Stimulated activated CD8-positive, alpha-beta memory T cell treated with anti-CD3 and anti-CD28 coated beads, Interleukin-7, amount 100 ng/mL, for 48 hours (primary cell): ENCODE results near the gene FGF1.

Experiments
- DNase-seq, 2 donors: peaks; one replicate each; pipeline ENCODE4 v3.0.0-alpha.2; 2020; ENCODE audit warnings: low read depth in 1 of 2; ENCODE audit errors: extremely low read depth in 1 of 2

Gene FGF1

GRCh38 chr5:142685418-142686209 is at the start of gene FGF1:
TSS of gene FGF1 (minus strand) at chr5:142686090. CDS start at chr5:142614127, 71,963 bp downstream.
- no peak for DNase-seq

DNA sequence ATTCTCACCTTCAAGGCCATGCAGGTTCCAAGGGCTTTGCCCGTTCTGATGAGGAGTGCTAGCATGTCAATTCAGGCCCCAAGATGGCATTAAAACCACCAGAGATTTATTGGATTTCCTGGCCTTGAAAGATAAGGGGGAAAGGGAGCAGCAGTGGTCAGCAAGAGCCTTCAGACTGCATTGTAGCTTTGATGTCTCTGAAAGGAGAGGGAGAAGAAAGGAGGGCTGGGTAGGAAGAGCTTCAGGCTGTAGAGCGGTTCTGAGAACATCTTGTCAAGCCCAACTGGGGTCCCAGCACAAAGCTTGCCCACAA is 41.8 kb upstream of the FGF1 start:
- DNase-seq = no peak

DNA sequence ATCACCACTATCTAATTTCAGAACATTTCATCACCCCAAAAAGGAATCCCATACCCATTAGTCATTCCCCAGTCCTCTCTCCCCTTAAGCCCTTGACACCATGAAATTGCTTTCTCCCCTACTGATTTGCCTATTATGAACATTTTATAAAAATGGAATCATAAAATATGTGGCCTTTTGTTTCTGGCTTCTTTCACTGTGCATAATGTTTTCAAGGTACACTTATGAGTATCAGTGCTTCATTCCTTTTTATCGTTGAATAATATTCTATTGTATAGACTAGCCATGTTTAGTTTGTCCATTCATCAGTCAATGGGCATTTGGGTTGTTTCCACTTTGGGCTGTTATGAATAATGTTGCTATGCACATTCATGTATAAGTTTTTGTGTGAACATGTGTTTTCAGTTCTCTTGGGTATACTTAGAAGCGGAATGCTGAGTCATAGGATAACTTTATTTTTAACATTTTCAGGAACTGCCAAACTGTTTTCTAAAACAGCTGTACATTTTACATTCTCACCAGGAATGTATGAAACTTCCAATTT is 40.4 kb upstream of the FGF1 start:
- DNase-seq = no peak

GRCh38 chr5:142725231-142726187 is 39.6 kb upstream of the FGF1 start:
- no peak for DNase-seq

DNA sequence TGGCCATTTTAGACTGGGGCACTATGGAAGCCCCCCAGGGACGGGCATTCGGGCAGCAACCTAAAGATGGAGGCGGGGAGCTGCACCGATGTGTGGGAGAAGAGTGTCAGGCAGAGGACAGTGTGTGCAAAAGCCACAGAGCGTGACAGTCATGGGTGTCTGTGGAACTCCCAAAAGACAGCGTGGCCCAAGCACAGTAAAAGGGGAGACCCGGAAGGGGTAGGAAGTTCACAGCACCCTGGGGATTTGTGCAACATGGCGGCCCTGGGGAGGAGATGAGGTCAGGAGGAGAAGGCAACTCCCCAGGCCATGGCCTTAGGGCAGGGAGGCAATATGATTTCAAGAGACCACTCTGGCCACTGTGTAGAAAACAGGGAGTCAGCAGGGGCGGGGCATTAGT is 38.9 kb upstream of the FGF1 start:
- no peak for DNase-seq

- no peak for DNase-seq
These were observed 37.0 kb upstream of the FGF1 start for GRCh38 chr5:142722896-142723295.

DNA sequence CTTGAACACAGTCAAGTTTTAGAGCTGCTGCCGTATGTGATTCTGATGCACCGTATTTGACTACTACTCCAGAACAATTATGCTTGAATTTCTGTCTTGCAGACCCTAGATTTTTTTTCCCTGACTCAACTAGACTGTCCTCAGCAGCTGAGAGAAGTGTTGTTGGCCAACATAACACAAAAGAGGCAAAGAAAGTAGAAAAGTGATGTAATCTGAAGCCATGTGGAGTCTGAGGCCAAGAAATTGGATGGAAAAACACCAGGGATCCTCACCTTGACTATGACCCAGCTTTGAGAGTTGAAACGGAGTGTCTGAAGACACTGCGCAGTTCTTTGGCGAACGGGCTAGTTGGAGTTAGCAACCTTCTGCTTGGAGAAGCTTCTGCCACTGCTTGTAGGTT is 36.3 kb upstream of the FGF1 start:
- no peak for DNase-seq

GRCh38 chr5:142720641-142721271 is 34.9 kb upstream of the FGF1 start:
- DNase-seq = no peak

- DNase-seq = no peak
These were observed 34.0 kb upstream of the FGF1 start for GRCh38 chr5:142719836-142720370.

- DNase-seq = no peak
These were observed 31.8 kb upstream of the FGF1 start for GRCh38 chr5:142717582-142718215.

- DNase-seq = peak in 1 of 2 donors; percentile 15
These were observed 31.1 kb upstream of the FGF1 start for GRCh38 chr5:142716963-142717362.

DNA sequence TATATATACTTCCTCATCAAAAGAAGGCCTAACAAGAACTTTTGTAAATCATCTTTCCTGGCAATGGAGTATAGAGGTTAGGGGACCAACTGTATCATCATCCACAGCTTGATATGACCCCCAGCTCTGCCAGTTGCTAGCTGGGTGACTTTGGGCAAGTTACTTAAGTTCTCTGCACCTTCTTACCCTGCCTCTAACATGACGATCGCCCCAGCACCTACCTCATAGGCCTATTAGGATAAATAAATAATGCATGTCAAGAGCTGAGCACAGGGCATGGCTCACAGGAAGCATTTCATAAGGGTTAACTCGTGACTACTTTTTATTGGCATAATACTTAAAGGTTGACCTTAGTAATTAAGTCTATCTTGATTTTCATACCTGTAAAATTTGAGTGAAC is 29.4 kb upstream of the FGF1 start:
- DNase-seq = no peak

- DNase-seq = peak; percentile 73 to 75
These were observed 27.3 kb upstream of the FGF1 start for GRCh38 chr5:142713121-142713706.

DNA sequence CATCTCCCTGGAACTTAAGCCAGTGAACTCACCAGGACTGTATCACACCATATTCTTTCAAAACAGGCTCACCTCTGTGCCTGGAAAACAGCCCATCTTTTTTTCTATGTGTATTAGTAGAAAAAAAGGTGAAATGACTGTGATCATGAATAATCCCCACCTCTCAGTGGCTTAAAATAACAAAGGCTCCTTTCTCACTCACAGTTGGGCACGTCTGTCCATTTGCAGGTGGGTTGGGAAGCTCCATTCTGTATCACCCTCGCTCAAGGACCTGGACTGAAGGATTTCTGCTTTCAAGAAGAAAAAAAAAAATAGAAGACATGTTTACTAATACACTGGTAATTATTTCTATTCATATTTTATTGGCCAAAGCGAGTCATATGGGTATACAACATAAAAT is 17.3 kb upstream of the FGF1 start:
- DNase-seq = no peak

- no peak for DNase-seq
These were observed 15.9 kb upstream of the FGF1 start for GRCh38 chr5:142701673-142702311.

DNA sequence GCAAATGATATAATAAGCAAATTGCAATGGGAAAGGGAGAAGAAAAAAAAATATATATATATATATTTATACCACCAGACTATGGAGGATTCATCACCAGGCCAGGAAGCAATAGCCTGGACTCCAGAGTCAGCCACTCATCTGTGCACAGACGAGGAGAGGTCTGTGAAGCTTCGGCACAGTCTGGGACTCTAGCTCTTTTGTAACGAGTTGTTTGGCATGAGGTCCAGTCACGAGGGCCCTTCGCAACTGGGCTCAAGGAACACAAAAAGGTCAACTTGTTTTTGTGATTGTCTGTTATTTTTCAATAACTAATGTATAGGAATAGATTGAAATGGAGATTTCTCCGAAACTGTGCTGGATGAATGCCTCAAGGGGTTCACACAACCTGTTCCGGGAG is 14.7 kb upstream of the FGF1 start:
- no peak for DNase-seq

DNA sequence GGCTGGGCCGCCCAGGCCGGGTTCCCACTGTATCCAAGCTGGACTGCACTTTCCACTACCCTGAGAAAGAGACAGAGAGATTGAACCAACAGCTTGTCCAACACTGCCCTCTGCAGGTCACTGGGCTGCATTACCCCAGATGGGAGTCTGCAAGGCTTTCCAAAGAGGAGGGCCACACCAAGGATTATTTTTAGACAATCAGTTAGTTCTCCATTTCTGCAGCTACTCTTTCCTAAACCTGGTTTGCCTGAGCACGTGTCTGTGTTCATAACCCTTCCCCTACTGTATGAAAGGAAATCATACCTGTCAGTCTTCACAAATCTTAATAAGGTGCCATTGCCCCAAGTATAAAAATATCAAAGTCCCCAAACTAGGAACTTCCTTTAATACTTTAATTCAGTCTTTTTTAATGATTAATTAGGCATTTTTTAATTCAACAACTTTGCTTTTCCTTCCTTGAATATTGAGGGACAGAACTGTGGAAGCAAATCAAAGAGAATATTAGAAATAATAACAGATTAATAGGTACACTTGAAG is 13.4 kb upstream of the FGF1 start:
- DNase-seq = peak; percentile 38 to 50

- no peak for DNase-seq
These were observed 12.7 kb upstream of the FGF1 start for GRCh38 chr5:142698447-142699183.
